Transverse colon (tissue), 4 donors: ENCODE measurements around the gene ACAP2. TPM values are rescaled to one million over a fixed set of nuclear protein-coding genes. Genes with fewer than 3 reads are reported as not detected.

Experiments used
- DNase-seq: peaks from one replicate; pipeline ENCODE4 v3.0.0-alpha.2; 2019
- H3K27ac ChIP-seq, 4 donors: fragments of 200-600 bp; sonication (generic); 2 replicates each; pipeline ENCODE4 v1.5.1; 2016 to 2018; ENCODE audit warnings: inconsistent platforms in 4 of 4
- H3K27me3 ChIP-seq: fragments of 200-600 bp; sonication (generic); 2 replicates; pipeline ENCODE4 v1.5.1; 2017; ENCODE audit warnings: inconsistent platforms
- H3K36me3 ChIP-seq, 4 donors: fragments of 200-600 bp; sonication (generic); 2 replicates each; pipeline ENCODE4 v1.5.1; 2017 to 2019; ENCODE audit warnings: inconsistent platforms in 4 of 4
- H3K4me1 ChIP-seq, 4 donors: fragments of 200-600 bp; sonication (generic); 2 replicates each; pipeline ENCODE4 v1.5.1; 2017 to 2020; ENCODE audit warnings: inconsistent platforms in 4 of 4
- H3K4me3 ChIP-seq, 4 donors: fragments of 200-600 bp; sonication (generic); 1 replicate in 1 of 4; 2 replicates in 3 of 4; pipeline versions ENCODE4 v1.5.1 to v1.6.1; 2017 to 2019; ENCODE audit warnings: inconsistent platforms in 4 of 4
- H3K9me3 ChIP-seq, 2 donors: fragments of 200-600 bp; sonication (generic); 2 replicates each; pipeline ENCODE4 v1.5.1; 2017 to 2019; ENCODE audit warnings: inconsistent platforms in 2 of 2
- CTCF ChIP-seq, 5 experiments: fragments of 200-600 bp in 3 of 5; fragments of 450-650 bp in 2 of 5; sonication (generic) in 3 of 5; IDR thresholded peaks; 1 replicate in 2 of 5; 2 replicates in 3 of 5; pipeline ENCODE4 v1.5.1; 2016 to 2017; ENCODE audit warnings: antibody characterized with exemption in 5 of 5, inconsistent platforms in 3 of 5, mild to moderate bottlenecking in 2 of 5, moderate library complexity in 1 of 5
- EP300 ChIP-seq: sonication (generic); formaldehyde crosslinking; IDR thresholded peaks from one replicate; pipeline ENCODE4 v1.6.1; 2017; ENCODE audit warnings: antibody characterized with exemption, low read depth
- POLR2A ChIP-seq: fragments of 450-650 bp; IDR thresholded peaks from one replicate; pipeline ENCODE4 v1.6.1; 2016; ENCODE audit warnings: antibody characterized with exemption, mild to moderate bottlenecking, moderate library complexity
- POLR2AphosphoS5 ChIP-seq, 3 donors: sonication (generic); formaldehyde crosslinking; IDR thresholded peaks; one replicate each; pipeline ENCODE4 v1.6.1; 2016; ENCODE audit warnings: antibody characterized with exemption in 3 of 3
- WGBS, 2 donors: methylation state at CpG; one replicate each; pipeline ENCODE4 v1.1.5; 2018; ENCODE audit warnings: low coverage in 1 of 2; 5-methylcytosine and 5-hydroxymethylcytosine counted together
- in situ Hi-C, 4 donors: fragments of 200-750 bp; cut with MboI; loops; one replicate each; pipeline versions ENCODE4 v1.15.0 to v1.15.1; 2017; ENCODE audit warnings: low sequenced_read_pairs in 3 of 4, low pct_ligation_motif_present in 1 of 4, low pct_unique_long_range_greater_than_20kb in 1 of 4
- intact Hi-C: fragments of 100-400 bp; cut with DNase I; formaldehyde crosslinking; loops from one replicate; pipeline ENCODE4 v1.15.1; 2023; ENCODE audit warnings: low total_unique reads
- total RNA-seq, 4 donors: library from RNA; depleted of rRNA; stranded (reverse); fragments of >200 nt; gene quantifications; one replicate each; pipeline ENCODE4 v1.1.0, GENCODE V29; 2016

ACAP2 gene
- total RNA-seq, 4 donors from 2014 or later: 17.3 to 97.5 (median 64.6) TPM

DNA sequence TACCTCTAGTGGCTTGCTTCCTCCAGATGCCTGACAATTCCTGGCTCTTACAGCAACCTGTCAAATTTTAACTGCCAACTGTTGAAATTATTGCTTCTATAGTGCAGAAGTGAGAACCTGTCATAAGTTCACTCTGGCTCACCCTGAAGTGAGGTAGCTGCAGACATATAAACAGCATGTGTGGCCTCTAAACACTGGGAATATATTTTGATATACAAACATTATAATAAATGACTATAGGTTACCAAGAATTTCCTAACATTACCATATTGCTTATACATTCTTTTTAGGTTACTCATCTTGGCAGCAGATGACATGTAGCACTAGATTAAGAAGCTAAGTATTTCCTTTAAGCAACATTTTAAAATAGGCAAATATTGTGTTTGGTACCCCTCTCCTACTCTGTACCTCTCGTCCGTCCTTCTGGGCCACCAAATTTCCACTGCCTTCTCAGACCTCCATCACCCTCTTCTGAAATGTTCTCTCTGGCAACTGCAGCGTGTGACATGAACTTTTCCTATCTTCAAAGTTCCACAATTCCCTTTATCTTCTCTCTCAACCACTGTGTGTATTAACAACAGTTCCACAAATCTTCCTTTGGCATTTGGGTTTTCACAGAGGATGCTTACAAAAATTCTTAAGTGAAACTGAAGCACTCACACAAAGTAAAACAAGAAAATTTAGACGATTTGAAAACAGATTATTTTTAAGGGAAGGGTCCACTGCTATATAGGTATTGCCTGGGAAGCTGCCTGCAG is 156.5 kb downstream of the ACAP2 start:
- no peaks in the 10 kb centered on the region for H3K9me3 ChIP-seq
- no peak for TF ChIP-seq POLR2AphosphoS5 (IDR thresholded peaks at IDR 0.05)
- no peak for TF ChIP-seq POLR2A
- H3K27me3 ChIP-seq: no peaks in the 10 kb centered on the region
- in situ Hi-C loops (no loop called here), intact Hi-C loops (no loop called here)
- DNase-seq: no peak
- 36 to 43% methylated on average over 4 of the region's 4 CpGs for WGBS, 2 donors
- peaks cover 0 to 34% (median 9%) of the 10 kb centered on the region in 4 donors for H3K4me1 ChIP-seq
- H3K4me3 ChIP-seq: no peak overlapping the region
- H3K36me3 ChIP-seq: peaks cover 0 to 36% (median 5%) of the 10 kb centered on the region in 4 donors
- H3K27ac ChIP-seq: peak overlapping the region in 2 of 4 donors; percentile 9 to 47

GRCh38 chr3:195285372-195285771 is 157.4 kb downstream of the ACAP2 start:
- WGBS, 2 donors: 62 to 66% methylated on average over 3 of the region's 3 CpGs
- TF ChIP-seq POLR2AphosphoS5 (IDR thresholded peaks at IDR 0.05): no peak
- no peak for TF ChIP-seq EP300
- no peak for TF ChIP-seq CTCF (IDR thresholded peaks at IDR 0.05)
- TF ChIP-seq POLR2A: no peak
- H3K9me3 ChIP-seq: no peaks in the 10 kb centered on the region
- no peak for DNase-seq
- peaks cover 0 to 35% (median 5%) of the 10 kb centered on the region in 4 donors for H3K36me3 ChIP-seq
- no peaks in the 10 kb centered on the region for H3K27me3 ChIP-seq
- peaks cover 0 to 34% (median 9%) of the 10 kb centered on the region in 4 donors for H3K4me1 ChIP-seq
- H3K4me3 ChIP-seq: no peak overlapping the region
- intact Hi-C loops: no loop called here
- peak overlapping the region in 2 of 4 donors; percentile 47 to 56 for H3K27ac ChIP-seq
- in situ Hi-C loops: no loop called here

GRCh38 chr3:195284842-195285241 is 158.0 kb downstream of the ACAP2 start:
- peaks cover 0 to 32% (median 5%) of the 10 kb centered on the region in 4 donors for H3K36me3 ChIP-seq
- intact Hi-C loops (no loop called here), in situ Hi-C loops (no loop called here)
- H3K27ac ChIP-seq: peak overlapping the region in 2 of 4 donors; percentile 47 to 56
- WGBS, 2 donors: 34 to 57% methylated on average over 3 of the region's 3 CpGs
- no peaks in the 10 kb centered on the region for H3K9me3 ChIP-seq
- TF ChIP-seq EP300: no peak
- no peak for TF ChIP-seq POLR2A
- TF ChIP-seq CTCF (IDR thresholded peaks at IDR 0.05): no peak
- TF ChIP-seq POLR2AphosphoS5 (IDR thresholded peaks at IDR 0.05): no peak
- H3K4me3 ChIP-seq: no peak overlapping the region
- H3K27me3 ChIP-seq: no peaks in the 10 kb centered on the region
- H3K4me1 ChIP-seq: peaks cover 0 to 34% (median 9%) of the 10 kb centered on the region in 4 donors
- no peak for DNase-seq

GRCh38 chr3:195282961-195283360 is 159.9 kb downstream of the ACAP2 start:
- TF ChIP-seq CTCF (IDR thresholded peaks at IDR 0.05): no peak
- TF ChIP-seq POLR2A: no peak
- no peak for TF ChIP-seq POLR2AphosphoS5 (IDR thresholded peaks at IDR 0.05)
- TF ChIP-seq EP300: no peak
- in situ Hi-C loops (no loop called here), intact Hi-C loops (no loop called here)
- WGBS, 2 donors: 43 to 57% methylated on average over 4 to 8 of the region's 8 CpGs
- DNase-seq: no peak
- H3K9me3 ChIP-seq: no peaks in the 10 kb centered on the region
- no peak overlapping the region for H3K27ac ChIP-seq
- no peak overlapping the region for H3K4me3 ChIP-seq
- no peaks in the 10 kb centered on the region for H3K27me3 ChIP-seq
- H3K36me3 ChIP-seq: peaks cover 0 to 20% (median under 1%) of the 10 kb centered on the region in 4 donors
- H3K4me1 ChIP-seq: peaks cover 0 to 34% (median 9%) of the 10 kb centered on the region in 4 donors
